Astrocyte of the cerebellum (primary cell): ENCODE data around the gene HTR4.
A peak's percentile ranks its signal among the peaks of the same experiment; 100 is the strongest.

Experiments used
- DNase-seq: peaks from one replicate; pipeline ENCODE4 v3.0.0-alpha.2; 2011; ENCODE audit warnings: low read depth
- H3K4me3 ChIP-seq: 2 replicates; pipeline ENCODE4 v1.5.1; 2011; ENCODE audit warnings: mild to moderate bottlenecking, low read depth, low read length, moderate library complexity
- CTCF ChIP-seq: IDR thresholded peaks from 2 replicates; pipeline ENCODE4 v1.5.1; 2012; ENCODE audit warnings: low read length, low read depth, moderate library complexity, mild to moderate bottlenecking; ENCODE audit errors: missing control alignments
- in situ Hi-C: cut with HindIII; loops from 2 replicates; pipeline ENCODE4 v1.10.0; 2017; ENCODE audit warnings: low sequenced_read_pairs

HTR4 gene

GRCh38 chr5:148465381-148466235, 188.7 kb downstream of the HTR4 start:
- DNase-seq, result no peak
- in situ Hi-C loops, result no loop called here
- no peak for TF ChIP-seq CTCF
- no peak overlapping the region for H3K4me3 ChIP-seq

- in situ Hi-C loops, result no loop called here
- no peak overlapping the region for H3K4me3 ChIP-seq
- TF ChIP-seq CTCF, result no peak
- DNase-seq, result no peak
Observed at GRCh38 chr5:148459669-148460068, 194.7 kb downstream of the HTR4 start.

DNA sequence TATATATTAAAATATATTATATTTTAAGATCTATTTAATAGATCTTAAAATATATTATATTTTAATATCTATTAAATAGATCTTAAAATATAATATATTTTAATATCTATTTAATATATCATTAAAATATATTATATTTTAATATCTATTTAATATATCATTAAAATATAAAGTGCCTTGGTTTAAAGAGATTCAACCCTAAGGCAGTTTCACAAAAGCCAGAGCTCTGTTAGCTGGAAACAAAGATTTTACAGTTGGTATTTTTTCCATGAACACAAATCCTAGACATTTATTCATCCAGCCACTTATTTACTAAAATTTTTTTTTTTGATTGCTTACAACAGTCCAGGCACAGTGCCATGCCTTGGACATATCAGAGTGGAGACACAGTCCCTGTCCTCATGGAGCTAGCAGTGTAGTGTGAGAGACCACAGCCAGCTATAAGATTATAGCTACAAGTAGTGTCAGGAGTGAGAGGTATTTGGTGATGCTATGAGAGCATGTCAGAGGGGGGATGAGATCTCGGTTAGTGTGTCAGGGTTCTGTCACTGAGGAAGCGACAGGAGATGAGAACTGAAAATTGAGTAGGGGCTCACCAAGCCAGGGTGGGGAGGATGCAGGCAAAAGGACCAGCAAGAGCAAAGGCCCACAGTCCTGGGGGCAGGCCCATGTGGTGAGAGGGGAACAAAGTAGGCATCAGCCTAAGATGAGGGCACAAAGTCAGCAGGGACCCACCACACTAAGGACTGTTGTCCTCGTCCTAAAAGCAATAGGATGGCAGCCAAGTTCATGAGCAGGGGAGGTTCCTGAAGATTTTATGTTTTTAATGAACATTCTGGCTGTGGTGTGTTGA, 196.1 kb downstream of the HTR4 start:
- no peak for TF ChIP-seq CTCF
- no peak for DNase-seq
- no peak overlapping the region for H3K4me3 ChIP-seq
- in situ Hi-C loops, result no loop called here

GRCh38 chr5:148457183-148457620, 197.1 kb downstream of the HTR4 start:
- in situ Hi-C loops, result no loop called here
- DNase-seq, result no peak
- peak; percentile 36 for TF ChIP-seq CTCF

DNA sequence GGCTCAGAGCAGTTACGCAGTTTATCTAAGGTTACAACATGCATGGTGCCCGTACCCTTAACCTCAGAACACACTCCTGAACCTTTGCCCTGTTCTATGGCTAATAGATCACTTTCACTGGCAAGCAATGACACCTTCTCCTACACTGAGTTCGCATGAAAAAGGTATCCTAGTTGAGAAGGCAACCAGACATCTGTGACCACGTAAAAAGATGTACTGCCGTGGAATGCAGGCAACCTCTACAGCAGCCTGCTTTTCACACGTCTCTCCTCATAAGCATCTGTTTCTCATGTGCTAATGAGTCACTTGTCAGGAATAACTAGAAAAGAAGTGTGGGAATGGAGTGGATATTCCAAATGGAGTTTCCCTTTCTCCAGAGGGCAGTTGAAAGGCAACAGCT, 199.1 kb downstream of the HTR4 start:
- no peak overlapping the region for H3K4me3 ChIP-seq
- in situ Hi-C loops, result no loop called here
- no peak for DNase-seq
- no peak for TF ChIP-seq CTCF

More at GRCh38 chr5:148457183-148457620, 197.1 kb downstream of the HTR4 start:
- no peak overlapping the region for H3K4me3 ChIP-seq

DNA sequence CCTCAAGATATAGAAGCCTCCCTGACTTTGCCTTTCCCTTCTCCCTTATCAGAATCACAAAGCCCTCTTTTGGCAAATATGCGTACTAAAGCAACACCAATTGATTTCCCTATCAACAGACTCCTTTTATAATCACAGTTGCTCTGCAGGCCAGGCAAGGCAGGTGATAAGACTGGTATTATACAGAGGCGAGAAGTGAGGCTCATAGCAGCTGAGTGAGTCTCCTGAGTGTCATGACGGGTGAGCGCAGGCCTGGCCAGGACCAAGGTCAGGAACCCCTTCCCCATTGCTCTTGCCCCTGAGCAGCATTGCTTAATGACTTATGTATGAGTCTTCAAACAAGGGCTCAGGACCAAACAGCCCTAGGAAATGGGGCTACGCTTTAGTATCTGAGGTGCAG, 199.8 kb downstream of the HTR4 start:
- no peak for DNase-seq
- TF ChIP-seq CTCF, result no peak
- H3K4me3 ChIP-seq, result no peak overlapping the region
- in situ Hi-C loops, result no loop called here
